Ishikawa (cell line): ENCODE results near the gene SLC44A2.

Experiments used
- CEBPB ChIP-seq: IDR thresholded peaks from 2 replicates; pipeline ENCODE4 v1.6.1; 2012
- CREB1 ChIP-seq: IDR thresholded peaks from 2 replicates; pipeline ENCODE4 v1.6.1; 2012; ENCODE audit warnings: low read depth
- EGR1 ChIP-seq: IDR thresholded peaks from 2 replicates; pipeline ENCODE4 v1.6.1; 2012
- EP300 ChIP-seq: IDR thresholded peaks from 2 replicates; pipeline ENCODE4 v1.6.1; 2012; ENCODE audit warnings: borderline replicate concordance
- FOXM1 ChIP-seq: IDR thresholded peaks from 2 replicates; pipeline ENCODE4 v1.6.1; 2012; ENCODE audit warnings: low read depth, borderline replicate concordance
- NFIC ChIP-seq: IDR thresholded peaks from 2 replicates; pipeline ENCODE4 v1.6.1; 2012
- RAD21 ChIP-seq: IDR thresholded peaks from 2 replicates; pipeline ENCODE4 v1.6.1; 2012; ENCODE audit warnings: low read depth
- TAF1 ChIP-seq: IDR thresholded peaks from 2 replicates; pipeline ENCODE4 v1.6.1; 2012; ENCODE audit warnings: low read depth, mild to moderate bottlenecking
- TCF12 ChIP-seq: IDR thresholded peaks from 2 replicates; pipeline ENCODE4 v1.6.1; 2012; ENCODE audit warnings: low read depth
- TEAD4 ChIP-seq: IDR thresholded peaks from 2 replicates; pipeline ENCODE4 v1.6.1; 2012
- YY1 ChIP-seq: IDR thresholded peaks from 2 replicates; pipeline ENCODE4 v1.6.1; 2012; ENCODE audit warnings: low read depth
- ZBTB7A ChIP-seq: IDR thresholded peaks from 2 replicates; pipeline ENCODE4 v1.6.1; 2012; ENCODE audit warnings: low read depth
- TF ChIP-seq, protein P1 (sequence below): IDR thresholded peaks from 2 replicates; pipeline ENCODE4 v1.6.1; 2012; ENCODE audit warnings: low read depth, mild to moderate bottlenecking
- TF ChIP-seq, protein P2 (sequence below): IDR thresholded peaks from 2 replicates; pipeline ENCODE4 v1.6.1; 2012
- TF ChIP-seq, protein P3 (sequence below): IDR thresholded peaks from 2 replicates; pipeline ENCODE4 v1.6.1; 2012

The SLC44A2 gene

DNA sequence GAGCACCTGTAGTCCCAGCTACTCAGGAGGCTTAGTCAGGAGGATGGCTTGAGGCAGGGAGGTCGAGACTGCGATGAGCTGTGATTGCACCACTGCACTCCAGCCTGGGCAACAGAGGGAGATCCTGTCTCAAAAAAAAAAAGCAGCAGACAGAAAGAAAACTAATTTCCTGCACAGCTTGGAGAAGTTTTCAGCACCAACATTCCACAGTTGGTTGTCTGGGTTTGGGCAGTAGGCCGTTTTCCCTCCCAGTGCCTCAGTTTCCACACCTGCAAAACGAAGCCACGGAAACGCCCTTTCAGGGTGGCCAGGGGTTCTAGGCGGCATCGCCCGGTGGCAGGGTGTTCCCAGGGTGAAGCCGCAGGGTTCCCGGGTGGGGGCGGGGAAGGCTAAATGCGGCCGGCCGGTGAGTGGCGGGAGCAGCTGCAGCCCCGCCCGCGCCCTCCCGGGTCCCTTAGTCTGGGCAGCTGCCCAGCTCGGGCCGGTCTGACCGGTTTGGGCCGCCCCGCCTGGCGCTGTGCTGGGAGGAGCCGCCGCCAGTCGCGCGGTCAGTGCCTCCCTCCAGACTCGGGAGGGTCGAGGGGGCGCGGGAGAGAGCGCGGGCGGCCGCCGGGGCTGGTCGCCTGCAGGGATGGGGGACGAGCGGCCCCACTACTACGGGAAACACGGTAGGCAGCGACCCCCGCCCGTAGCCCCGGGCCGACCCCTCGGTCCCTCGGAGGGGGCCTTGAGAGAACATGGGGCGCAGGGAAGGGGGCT, at the start of gene SLC44A2:
SLC44A2 (plus strand) TSS at position 551 of the 759 bp plus-strand sequence; CDS start at position 632, 81 bp downstream.
- TF ChIP-seq TCF12 = peak; percentile 96
- TF ChIP-seq TAF1 = peak; percentile 73
- TF ChIP-seq, protein P1, sequence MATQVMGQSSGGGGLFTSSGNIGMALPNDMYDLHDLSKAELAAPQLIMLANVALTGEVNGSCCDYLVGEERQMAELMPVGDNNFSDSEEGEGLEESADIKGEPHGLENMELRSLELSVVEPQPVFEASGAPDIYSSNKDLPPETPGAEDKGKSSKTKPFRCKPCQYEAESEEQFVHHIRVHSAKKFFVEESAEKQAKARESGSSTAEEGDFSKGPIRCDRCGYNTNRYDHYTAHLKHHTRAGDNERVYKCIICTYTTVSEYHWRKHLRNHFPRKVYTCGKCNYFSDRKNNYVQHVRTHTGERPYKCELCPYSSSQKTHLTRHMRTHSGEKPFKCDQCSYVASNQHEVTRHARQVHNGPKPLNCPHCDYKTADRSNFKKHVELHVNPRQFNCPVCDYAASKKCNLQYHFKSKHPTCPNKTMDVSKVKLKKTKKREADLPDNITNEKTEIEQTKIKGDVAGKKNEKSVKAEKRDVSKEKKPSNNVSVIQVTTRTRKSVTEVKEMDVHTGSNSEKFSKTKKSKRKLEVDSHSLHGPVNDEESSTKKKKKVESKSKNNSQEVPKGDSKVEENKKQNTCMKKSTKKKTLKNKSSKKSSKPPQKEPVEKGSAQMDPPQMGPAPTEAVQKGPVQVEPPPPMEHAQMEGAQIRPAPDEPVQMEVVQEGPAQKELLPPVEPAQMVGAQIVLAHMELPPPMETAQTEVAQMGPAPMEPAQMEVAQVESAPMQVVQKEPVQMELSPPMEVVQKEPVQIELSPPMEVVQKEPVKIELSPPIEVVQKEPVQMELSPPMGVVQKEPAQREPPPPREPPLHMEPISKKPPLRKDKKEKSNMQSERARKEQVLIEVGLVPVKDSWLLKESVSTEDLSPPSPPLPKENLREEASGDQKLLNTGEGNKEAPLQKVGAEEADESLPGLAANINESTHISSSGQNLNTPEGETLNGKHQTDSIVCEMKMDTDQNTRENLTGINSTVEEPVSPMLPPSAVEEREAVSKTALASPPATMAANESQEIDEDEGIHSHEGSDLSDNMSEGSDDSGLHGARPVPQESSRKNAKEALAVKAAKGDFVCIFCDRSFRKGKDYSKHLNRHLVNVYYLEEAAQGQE = no peak
- peak; percentile 67; the same call in 1 of the 2 replicates for TF ChIP-seq FOXM1
- TF ChIP-seq EP300 = peak; percentile 86
- peak; percentile 100 for TF ChIP-seq ZBTB7A
- TF ChIP-seq CEBPB = peak; percentile 31; the same call in 1 of the 2 replicates
- TF ChIP-seq, protein P2, sequence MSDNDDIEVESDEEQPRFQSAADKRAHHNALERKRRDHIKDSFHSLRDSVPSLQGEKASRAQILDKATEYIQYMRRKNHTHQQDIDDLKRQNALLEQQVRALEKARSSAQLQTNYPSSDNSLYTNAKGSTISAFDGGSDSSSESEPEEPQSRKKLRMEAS = peak; percentile 79
- peak; percentile 98 for TF ChIP-seq NFIC
- 0 out of 2 replicates have a peak, but pooled peaks have one; percentile 54 for TF ChIP-seq TEAD4
- TF ChIP-seq RAD21 = no peak; the same call in 1 of the 2 replicates
- TF ChIP-seq CREB1 = no peak
- peak; percentile 46; the same call in 1 of the 2 replicates for TF ChIP-seq EGR1
- TF ChIP-seq YY1 = peak; percentile 64
- TF ChIP-seq, protein P3, sequence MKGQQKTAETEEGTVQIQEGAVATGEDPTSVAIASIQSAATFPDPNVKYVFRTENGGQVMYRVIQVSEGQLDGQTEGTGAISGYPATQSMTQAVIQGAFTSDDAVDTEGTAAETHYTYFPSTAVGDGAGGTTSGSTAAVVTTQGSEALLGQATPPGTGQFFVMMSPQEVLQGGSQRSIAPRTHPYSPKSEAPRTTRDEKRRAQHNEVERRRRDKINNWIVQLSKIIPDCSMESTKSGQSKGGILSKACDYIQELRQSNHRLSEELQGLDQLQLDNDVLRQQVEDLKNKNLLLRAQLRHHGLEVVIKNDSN = peak; percentile 39; the same call in 1 of the 2 replicates

DNA sequence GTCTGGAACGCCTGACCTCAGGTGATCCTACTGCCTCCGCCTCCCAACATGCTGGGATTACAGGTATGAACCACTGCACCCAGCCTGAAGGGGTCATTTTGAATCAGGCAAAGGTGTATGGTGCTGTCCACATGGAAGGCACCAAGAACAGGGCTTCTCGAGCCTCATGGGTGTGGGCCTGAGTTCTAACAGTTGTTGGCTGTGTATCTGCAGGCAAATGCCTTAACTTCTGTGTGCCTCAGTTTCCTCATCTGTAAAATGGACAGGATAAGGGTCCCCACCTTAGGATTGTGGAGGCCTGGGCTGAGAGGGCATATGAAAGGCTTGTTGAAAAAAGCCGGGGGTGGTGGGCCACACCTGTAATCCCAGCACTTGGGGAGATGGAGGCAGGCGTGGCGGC, 47.4 kb upstream of the SLC44A2 start:
- TF ChIP-seq, protein P2 = no peak
- no peak for TF ChIP-seq NFIC
- TF ChIP-seq ZBTB7A = no peak
- no peak for TF ChIP-seq YY1
- TF ChIP-seq FOXM1 = no peak
- TF ChIP-seq, protein P1 = no peak
- TF ChIP-seq EP300 = no peak
- TF ChIP-seq TCF12 = no peak
- TF ChIP-seq TEAD4 = no peak

DNA sequence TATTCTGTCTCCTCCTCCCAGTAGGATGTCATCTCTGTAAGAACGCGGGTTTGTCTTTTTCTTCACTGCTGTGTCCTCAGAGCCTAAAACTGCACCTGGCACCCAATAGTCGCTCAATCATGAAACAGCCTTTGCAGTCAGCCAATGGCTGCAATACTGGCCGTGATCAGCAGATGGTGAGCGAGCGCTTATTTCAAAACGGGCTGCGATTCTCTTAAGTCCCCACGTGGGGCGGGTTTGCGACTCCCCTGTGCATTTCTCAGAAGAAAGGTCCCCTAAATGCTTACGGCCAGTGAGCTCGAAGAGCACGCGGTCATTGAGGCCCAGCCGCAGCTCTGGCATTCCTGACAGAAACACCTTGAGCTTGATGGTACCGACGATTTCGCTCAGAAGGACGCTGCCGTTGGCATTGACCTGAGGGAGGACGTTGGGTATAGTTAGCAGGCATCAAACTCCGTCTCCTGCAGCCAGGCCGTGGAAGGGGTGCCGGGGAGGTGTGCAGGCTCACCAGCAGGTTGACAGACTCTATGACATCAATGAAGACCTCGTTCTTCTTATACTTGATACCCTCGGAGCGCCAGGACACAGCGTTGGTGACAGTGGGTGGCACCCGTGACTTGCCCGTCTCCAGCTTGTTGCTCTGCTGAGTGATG, 44.2 kb upstream of the SLC44A2 start:
- peak; percentile 78 for TF ChIP-seq RAD21
- no peak for TF ChIP-seq TCF12
- no peak for TF ChIP-seq YY1
- no peak for TF ChIP-seq NFIC

DNA sequence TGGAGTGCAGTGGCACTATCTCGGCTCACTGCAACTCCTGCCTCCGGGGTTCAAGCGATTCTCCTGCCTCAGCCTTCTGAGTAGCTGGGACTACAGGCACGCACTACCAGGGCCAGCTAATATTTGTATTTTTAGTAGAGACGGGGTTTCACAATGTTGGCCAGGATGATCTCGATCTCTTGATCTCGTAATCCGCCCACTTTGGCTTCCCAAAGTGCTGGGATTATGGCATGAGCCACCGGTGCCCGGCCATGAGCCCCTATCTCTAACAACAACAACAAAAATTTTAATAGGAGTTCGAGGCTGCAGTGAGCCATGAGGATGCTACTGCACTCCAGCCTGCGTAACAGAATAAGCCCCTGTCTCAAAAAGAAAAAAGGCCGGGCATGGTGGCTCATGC, 43.3 kb upstream of the SLC44A2 start:
- no peak for TF ChIP-seq TAF1
- TF ChIP-seq EGR1 = no peak
- no peak for TF ChIP-seq CREB1
- TF ChIP-seq TEAD4 = no peak
- TF ChIP-seq CEBPB = no peak

DNA sequence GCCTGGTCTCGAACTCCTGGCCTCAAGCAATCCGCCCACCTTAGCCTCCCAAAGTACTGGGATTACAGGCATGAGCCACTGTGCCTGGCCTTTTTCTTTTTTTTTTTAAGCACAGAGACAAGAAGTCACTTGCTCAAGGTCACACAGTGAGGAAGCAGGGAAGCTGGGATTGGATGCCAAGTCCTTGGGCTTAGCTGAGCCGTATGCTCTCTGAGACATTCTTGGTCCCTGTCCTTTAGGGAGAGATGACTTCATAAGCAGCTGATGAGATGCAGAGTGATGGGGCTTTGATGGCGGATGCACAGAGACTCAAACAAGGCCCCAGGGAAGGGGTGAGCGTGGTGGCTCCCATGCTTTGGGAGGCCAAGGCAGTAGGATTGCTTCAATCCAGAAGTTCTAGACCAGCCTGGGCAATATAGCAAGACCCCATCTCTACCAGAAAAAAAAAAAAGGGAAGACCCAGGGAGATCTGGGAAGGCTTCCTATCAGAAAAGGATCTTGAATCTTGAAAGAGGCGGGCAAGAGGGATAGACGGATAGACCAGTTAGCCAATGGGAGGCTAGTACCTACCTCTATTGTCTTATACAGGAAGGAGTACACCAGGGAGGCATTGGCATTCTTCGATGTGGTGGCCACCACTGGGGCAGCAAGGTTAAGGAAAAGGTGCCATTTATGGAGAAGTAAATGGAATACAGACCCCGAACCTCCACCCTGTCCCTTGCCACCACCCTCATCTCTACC, 42.1 kb upstream of the SLC44A2 start:
- no peak for TF ChIP-seq EP300
- TF ChIP-seq, protein P2 = no peak
- no peak for TF ChIP-seq EGR1

DNA sequence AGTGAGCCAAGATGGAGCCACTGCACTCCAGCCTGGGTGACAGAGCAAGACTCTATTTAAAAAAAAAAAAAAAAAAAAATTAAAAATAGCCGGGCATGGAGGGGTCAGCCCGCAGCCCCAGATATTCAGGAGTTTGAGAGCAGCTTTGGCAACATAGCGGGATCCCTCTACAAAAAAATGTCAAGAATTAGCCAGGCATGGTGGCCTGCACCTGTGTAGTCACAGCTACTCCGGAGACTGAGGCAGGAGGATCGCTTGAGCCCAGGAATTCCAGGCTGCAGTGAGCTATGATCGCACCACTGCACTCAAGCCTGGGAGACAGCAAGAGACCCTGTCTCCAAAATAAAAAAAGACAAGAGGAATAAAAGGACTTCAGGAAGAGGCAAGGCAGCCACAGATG, 39.0 kb upstream of the SLC44A2 start:
- no peak for TF ChIP-seq EP300
- no peak for TF ChIP-seq ZBTB7A
- no peak for TF ChIP-seq NFIC
- no peak for TF ChIP-seq CREB1
- TF ChIP-seq TCF12 = no peak
- TF ChIP-seq EGR1 = no peak
- TF ChIP-seq TAF1 = no peak
- no peak for TF ChIP-seq YY1
- TF ChIP-seq FOXM1 = no peak
- no peak for TF ChIP-seq CEBPB
